ENCODE data around the gene MX2. TPM values are rescaled to one million over a fixed set of nuclear protein-coding genes. Genes with fewer than 3 reads are reported as not detected.
"Not testable (repeated sequence)": the region's sequence is repeated elsewhere in the genome, so short reads cannot be mapped to it uniquely, and the experiment has no call there.

The MX2 gene
- total and polyA plus RNA-seq, 9 donors: 0.72 to 3.2 (median 1.4) TPM

DNA sequence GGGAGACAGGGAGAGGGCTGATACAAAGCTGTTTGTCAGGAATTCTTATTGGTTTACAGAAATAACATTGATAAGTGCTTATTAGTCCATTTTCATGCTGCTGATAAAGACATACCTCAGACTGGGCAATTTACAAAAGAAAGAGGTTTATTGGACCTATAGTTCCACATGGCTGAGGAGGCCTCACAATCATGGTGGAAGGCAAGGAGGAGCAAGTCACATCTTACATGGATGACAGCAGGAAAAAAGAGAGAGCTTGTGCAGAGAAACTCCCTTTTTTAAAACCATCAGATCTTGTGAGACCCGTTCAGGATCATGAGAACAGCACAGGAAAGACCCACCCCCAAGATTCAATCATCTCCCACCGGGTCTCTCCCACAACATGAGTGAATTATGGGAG is 55.7 kb downstream of the MX2 start:
- H3K4me3 ChIP-seq (ENCODE audit: low read length); H3K27ac ChIP-seq (ENCODE audit: low read length); H3K9me3 ChIP-seq (replicated peaks; ENCODE audit: control insufficient read depth, low read depth, low read length); DNase-seq; H3K27me3 ChIP-seq (ENCODE audit: control insufficient read depth, insufficient read depth, low read length); H3K36me3 ChIP-seq (ENCODE audit: control insufficient read depth, insufficient read depth, low read length): not testable (repeated sequence)
- H3K4me1 ChIP-seq (ENCODE audit: control insufficient read depth, insufficient read depth, low read length): peaks cover 19% of the 10 kb centered on the region
- WGBS (ENCODE audit: insufficient coverage): no CpG with 5 or more reads among the region's 2 CpGs

DNA sequence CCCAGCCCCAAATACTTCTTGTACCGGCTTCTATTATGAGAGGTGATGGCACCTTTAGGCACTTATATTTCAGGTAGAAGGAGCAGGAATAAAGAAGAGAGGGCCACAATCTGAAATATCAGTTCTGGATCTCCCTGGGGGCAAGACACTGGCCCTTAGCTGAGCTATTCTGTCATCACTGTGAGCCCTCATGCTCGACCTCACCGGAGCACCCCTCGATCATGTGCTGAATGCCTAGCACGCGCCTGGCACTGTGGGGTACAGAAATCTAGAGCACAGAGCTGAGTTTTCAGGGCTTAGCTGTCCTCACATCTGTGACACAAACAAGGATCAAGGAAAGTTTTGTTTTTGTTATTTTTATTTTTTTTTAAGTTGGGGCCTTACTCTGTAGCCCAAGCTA is 56.6 kb downstream of the MX2 start:
- Histone ChIP-seq H3K4me3 (ENCODE audit: low read length) (no peak overlapping the region), H3K9me3 (replicated peaks; ENCODE audit: control insufficient read depth, low read depth, low read length) (no peaks in the 10 kb centered on the region), H3K27ac (ENCODE audit: low read length) (no peak overlapping the region), H3K27me3 (ENCODE audit: control insufficient read depth, insufficient read depth, low read length) (no peaks in the 10 kb centered on the region), H3K4me1 (ENCODE audit: control insufficient read depth, insufficient read depth, low read length) (peaks cover 19% of the 10 kb centered on the region), H3K36me3 (ENCODE audit: control insufficient read depth, insufficient read depth, low read length) (no peaks in the 10 kb centered on the region)
- 100% methylated on average over 4 of the region's 6 CpGs for WGBS (ENCODE audit: insufficient coverage)
- DNase-seq: no peak

DNA sequence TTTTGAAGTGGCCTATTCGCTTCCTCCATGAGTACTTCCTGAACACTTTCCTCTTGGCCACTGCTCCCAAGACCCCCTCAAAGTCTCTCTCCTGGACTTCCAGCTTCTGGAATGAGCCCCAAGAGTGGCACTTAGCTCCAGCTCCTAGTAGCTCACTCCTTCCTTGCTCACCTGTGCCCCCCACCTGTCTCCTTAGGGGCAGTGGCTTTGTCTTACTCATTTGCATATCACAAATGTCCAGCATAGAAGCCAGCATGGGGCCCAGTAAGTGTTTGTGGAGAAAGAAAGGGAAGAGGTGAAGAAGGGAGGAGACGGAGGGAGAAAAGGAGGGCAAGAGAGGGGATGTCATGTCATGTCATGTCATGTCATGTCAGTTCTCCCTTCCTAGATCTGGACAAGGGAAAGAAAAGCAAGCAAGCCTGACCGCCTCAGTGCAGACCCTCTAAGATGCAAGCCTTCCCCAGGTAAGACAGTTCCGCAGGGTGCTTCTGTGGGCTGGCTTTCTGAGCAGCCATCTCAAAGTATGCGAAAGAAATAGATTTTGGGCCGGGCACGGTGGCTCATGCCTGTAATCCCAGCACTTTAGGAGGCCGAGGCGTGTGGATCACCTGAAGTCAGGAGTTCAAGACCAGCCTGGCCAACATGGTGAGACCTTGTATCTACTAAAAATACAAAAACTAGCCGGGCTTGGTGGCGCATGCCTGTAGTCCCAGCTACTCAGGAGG is 57.3 kb downstream of the MX2 start:
- H3K4me1 ChIP-seq (ENCODE audit: control insufficient read depth, insufficient read depth, low read length): peaks cover 19% of the 10 kb centered on the region
- peak overlapping the region; percentile 87 for H3K27ac ChIP-seq (ENCODE audit: low read length)
- H3K4me3 ChIP-seq (ENCODE audit: low read length): no peak overlapping the region
- no peaks in the 10 kb centered on the region for H3K36me3 ChIP-seq (ENCODE audit: control insufficient read depth, insufficient read depth, low read length)
- peak; percentile 26 for DNase-seq
- no peaks in the 10 kb centered on the region for H3K27me3 ChIP-seq (ENCODE audit: control insufficient read depth, insufficient read depth, low read length)
- WGBS (ENCODE audit: insufficient coverage): 80% methylated on average over 7 of the region's 11 CpGs
- H3K9me3 ChIP-seq (replicated peaks; ENCODE audit: control insufficient read depth, low read depth, low read length): no peaks in the 10 kb centered on the region

DNA sequence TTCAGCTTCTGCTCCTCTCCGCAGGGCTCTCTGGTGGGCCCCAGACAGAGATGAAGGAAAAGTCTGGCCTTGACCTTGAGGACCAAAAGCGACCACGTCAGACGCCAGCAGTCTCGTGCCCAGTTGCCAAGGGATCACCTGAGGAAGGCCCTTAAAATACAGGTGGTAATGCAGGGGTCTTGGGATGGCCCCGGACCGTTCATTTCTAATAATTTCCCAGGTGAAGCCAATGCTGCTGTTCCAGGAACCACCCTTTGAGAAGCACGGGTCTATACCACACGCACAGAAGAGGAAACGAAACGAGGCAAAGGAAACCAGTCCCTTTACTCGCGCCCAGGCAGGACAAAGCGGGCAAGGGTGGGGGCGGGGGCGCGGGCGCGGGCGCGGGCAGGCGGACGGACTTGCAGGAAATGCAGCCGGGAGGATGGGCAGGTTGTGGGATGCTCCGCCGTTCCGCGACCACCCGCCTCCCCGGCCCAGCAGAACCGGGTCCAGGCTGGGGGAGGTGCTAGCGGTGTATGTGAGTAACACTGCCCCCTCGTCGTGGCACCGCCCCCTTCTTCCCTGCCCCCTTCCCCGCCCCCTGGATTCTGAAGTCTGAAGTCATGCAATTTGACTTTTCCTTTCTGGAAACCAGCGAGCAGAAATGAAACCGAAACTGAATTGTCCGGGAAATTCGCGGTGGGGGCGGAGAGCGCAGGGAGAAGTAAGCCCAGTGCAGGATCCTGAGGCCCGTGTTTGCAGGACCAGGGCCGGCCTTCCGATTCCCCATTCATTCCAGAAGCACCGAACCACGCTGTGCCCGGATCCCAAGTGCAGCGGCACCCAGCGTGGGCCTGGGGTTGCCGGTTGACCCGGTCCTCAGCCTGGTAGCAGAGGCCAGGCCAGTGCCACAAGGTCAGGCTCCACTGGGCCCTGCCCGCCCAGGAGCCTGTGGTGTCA is 58.4 kb downstream of the MX2 start:
- Histone ChIP-seq H3K27me3 (ENCODE audit: control insufficient read depth, insufficient read depth, low read length) (no peaks in the 10 kb centered on the region), H3K27ac (ENCODE audit: low read length) (peak overlapping the region; percentile 87), H3K9me3 (replicated peaks; ENCODE audit: control insufficient read depth, low read depth, low read length) (no peaks in the 10 kb centered on the region), H3K4me1 (ENCODE audit: control insufficient read depth, insufficient read depth, low read length) (peaks cover 19% of the 10 kb centered on the region), H3K36me3 (ENCODE audit: control insufficient read depth, insufficient read depth, low read length) (no peaks in the 10 kb centered on the region), H3K4me3 (ENCODE audit: low read length) (peak overlapping the region; percentile 59)
- 10% methylated on average over 30 of the region's 54 CpGs for WGBS (ENCODE audit: insufficient coverage)
- DNase-seq: peak; percentile 98

DNA sequence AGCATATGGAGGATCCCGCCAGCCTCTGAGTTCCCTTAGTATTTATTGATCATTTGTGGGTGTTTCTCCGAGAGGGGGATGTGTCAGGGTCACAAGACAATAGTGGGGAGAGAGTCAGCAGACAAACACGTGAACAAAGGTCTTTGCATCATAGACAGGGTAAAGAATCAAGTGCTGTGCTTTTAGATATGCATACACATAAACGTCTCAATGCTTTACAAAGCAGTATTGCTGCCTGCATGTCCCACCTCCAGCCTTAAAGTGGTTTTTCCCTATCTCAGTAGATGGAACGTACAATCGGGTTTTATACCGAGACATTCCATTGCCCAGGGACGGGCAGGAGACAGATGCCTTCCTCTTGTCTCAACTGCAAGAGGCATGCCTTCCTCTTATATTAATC is 59.2 kb downstream of the MX2 start:
- peaks cover 24% of the 10 kb centered on the region for H3K4me1 ChIP-seq (ENCODE audit: control insufficient read depth, insufficient read depth, low read length)
- no CpG with 5 or more reads among the region's 8 CpGs for WGBS (ENCODE audit: insufficient coverage)
- H3K4me3 ChIP-seq (ENCODE audit: low read length): peak overlapping the region; percentile 59
- not testable (repeated sequence) for H3K9me3 ChIP-seq (replicated peaks; ENCODE audit: control insufficient read depth, low read depth, low read length); H3K27me3 ChIP-seq (ENCODE audit: control insufficient read depth, insufficient read depth, low read length); H3K36me3 ChIP-seq (ENCODE audit: control insufficient read depth, insufficient read depth, low read length); DNase-seq
- H3K27ac ChIP-seq (ENCODE audit: low read length): peak overlapping the region; percentile 87

DNA sequence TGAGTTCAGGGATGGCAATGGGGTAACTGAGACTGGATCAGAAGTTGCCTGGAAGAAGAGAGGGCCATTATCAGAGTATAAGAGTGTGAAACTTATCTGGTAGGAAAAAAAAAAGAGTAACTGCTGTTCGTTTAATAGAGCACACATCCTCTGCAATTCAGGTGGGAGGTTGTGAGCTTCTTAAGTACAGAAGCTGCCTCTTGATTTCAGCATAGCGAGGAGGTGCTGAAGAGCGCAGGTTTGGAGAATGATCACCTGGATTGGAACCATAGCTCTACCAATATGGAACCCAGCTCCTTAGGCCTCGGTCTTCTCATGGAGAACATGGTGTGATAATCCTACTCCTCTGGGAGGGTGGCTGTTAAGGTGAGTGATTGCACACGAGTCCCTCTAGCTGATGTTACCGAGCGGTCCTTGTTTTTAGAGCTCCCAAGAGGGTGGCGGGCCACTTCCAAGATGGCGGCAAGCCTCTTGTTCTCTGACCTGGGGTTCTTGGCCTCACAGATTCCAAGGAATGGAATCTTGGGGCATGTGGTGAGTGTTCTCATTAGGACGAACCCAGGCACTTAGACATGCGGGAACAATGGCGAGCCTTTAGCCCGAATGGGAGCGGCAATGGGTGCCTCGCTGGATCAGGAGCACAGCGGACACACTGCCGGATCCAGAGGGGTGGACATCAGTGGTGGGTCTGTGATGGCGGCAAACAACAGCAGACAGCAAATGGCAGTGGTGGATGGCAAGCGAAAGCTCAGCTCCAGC is 60.9 kb downstream of the MX2 start:
- peaks cover 15% of the 10 kb centered on the region for H3K27me3 ChIP-seq (ENCODE audit: control insufficient read depth, insufficient read depth, low read length)
- no peak overlapping the region for H3K4me3 ChIP-seq (ENCODE audit: low read length)
- no peak overlapping the region for H3K27ac ChIP-seq (ENCODE audit: low read length)
- peaks cover 33% of the 10 kb centered on the region for H3K4me1 ChIP-seq (ENCODE audit: control insufficient read depth, insufficient read depth, low read length)
- WGBS (ENCODE audit: insufficient coverage): 87% methylated on average over 12 of the region's 19 CpGs
- no peak for DNase-seq
- H3K36me3 ChIP-seq (ENCODE audit: control insufficient read depth, insufficient read depth, low read length): peaks cover 4% of the 10 kb centered on the region
- H3K9me3 ChIP-seq (replicated peaks; ENCODE audit: control insufficient read depth, low read depth, low read length): no peaks in the 10 kb centered on the region

DNA sequence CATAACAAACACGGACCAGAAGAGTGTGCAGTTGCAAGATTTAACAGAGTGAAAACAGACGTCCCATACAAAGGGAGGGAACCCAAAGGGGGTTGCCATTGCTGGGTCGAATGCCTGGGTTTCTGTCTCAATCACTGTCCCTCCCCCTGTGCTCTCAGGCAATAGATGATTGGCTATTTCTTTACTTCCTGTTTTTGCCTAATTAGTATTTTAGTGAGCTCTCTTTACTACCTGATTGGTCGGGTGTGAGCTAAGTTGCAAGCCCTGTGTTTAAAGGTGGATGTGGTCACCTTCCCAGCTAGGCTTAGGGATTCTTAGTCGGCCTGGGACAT is 61.4 kb downstream of the MX2 start:
- H3K36me3 ChIP-seq (ENCODE audit: control insufficient read depth, insufficient read depth, low read length); H3K4me3 ChIP-seq (ENCODE audit: low read length); DNase-seq; H3K27ac ChIP-seq (ENCODE audit: low read length); H3K9me3 ChIP-seq (replicated peaks; ENCODE audit: control insufficient read depth, low read depth, low read length): not testable (repeated sequence)
- WGBS (ENCODE audit: insufficient coverage): 100% methylated on average over 1 of the region's 5 CpGs
- Histone ChIP-seq H3K27me3 (ENCODE audit: control insufficient read depth, insufficient read depth, low read length) (peaks cover 15% of the 10 kb centered on the region), H3K4me1 (ENCODE audit: control insufficient read depth, insufficient read depth, low read length) (peaks cover 38% of the 10 kb centered on the region)

DNA sequence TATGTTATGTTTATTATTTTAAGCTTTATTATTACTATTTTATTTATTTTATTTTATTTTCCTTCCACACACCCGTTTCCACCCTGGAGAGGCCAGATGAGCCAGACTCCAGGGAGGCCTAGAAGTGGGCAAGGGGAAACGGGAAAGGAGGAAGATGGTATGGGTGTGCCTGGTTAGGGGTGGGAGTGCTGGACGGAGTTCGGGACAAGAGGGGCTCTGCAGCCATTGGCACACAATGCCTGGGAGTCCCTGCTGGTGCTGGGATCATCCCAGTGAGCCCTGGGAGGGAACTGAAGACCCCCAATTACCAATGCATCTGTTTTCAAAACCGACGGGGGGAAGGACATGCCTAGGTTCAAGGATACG is 63.7 kb downstream of the MX2 start:
- Histone ChIP-seq H3K4me1 (ENCODE audit: control insufficient read depth, insufficient read depth, low read length) (peaks cover 37% of the 10 kb centered on the region), H3K27me3 (ENCODE audit: control insufficient read depth, insufficient read depth, low read length) (peaks cover 18% of the 10 kb centered on the region), H3K36me3 (ENCODE audit: control insufficient read depth, insufficient read depth, low read length) (peaks cover 27% of the 10 kb centered on the region), H3K4me3 (ENCODE audit: low read length) (peak overlapping the region; percentile 91), H3K27ac (ENCODE audit: low read length) (peak overlapping the region; percentile 85), H3K9me3 (replicated peaks; ENCODE audit: control insufficient read depth, low read depth, low read length) (no peaks in the 10 kb centered on the region)
- WGBS (ENCODE audit: insufficient coverage): 43% methylated on average over 5 of the region's 7 CpGs
- no peak for DNase-seq

DNA sequence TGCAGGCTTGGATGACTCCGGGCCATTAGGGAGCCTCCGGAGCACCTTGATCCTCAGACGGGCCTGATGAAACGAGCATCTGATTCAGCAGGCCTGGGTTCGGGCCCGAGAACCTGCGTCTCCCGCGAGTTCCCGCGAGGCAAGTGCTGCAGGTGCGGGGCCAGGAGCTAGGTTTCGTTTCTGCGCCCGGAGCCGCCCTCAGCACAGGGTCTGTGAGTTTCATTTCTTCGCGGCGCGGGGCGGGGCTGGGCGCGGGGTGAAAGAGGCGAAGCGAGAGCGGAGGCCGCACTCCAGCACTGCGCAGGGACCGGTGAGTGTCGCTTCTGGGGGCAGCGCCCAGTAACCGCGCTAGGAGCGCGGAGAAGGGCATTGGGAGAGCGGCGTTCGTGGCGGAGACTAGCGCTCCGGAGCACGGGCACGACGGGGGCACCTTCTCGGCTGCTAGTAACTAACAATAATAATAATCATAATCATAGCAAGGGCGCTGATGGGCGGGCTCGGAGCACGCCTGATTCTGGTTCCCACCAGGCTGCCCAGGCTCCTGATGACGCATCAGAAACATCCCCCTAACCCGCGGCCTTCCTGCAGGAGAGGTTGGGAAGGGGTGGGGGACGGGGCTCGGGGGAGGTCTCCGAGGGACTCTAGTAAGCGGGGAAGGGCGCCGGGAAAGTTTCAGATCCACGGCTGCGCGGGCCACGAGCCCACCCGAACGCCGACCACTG is 64.3 kb downstream of the MX2 start, which contains the start of gene MX1:
Gene MX1 (plus strand): TSS at position 286 of the 722 bp plus-strand sequence. CDS start 5,832 bp downstream, outside the sequence.
- peaks cover 18% of the 10 kb centered on the region for H3K27me3 ChIP-seq (ENCODE audit: control insufficient read depth, insufficient read depth, low read length)
- H3K4me3 ChIP-seq (ENCODE audit: low read length): peak within 1 kb of the TSS; percentile 91
- DNase-seq: peak; percentile 64
- H3K27ac ChIP-seq (ENCODE audit: low read length): peak within 1 kb of the TSS; percentile 85
- WGBS (ENCODE audit: insufficient coverage): 1% methylated on average over 54 of the region's 65 CpGs
- H3K36me3 ChIP-seq (ENCODE audit: control insufficient read depth, insufficient read depth, low read length): peaks cover 27% of the 10 kb centered on the region
- H3K9me3 ChIP-seq (replicated peaks; ENCODE audit: control insufficient read depth, low read depth, low read length): no peaks in the 10 kb centered on the region
- peaks cover 35% of the 10 kb centered on the region for H3K4me1 ChIP-seq (ENCODE audit: control insufficient read depth, insufficient read depth, low read length)

Measured in muscle of leg (tissue), 11 donors.